Prostate gland (tissue), 2 donors: ENCODE data around the gene RTN4RL1. TPM values are rescaled to one million over a fixed set of nuclear protein-coding genes. Genes with fewer than 3 reads are reported as not detected.

Experiments used
- DNase-seq: peaks from one replicate; pipeline ENCODE4 v3.0.0-alpha.2; 2019; ENCODE audit warnings: low spot score
- H3K27ac ChIP-seq, 2 donors: fragments of 200-600 bp; sonication (generic); 2 replicates each; pipeline ENCODE4 v1.5.1; 2017 to 2019
- H3K27me3 ChIP-seq: fragments of 200-600 bp; sonication (generic); replicated peaks from 2 replicates; pipeline ENCODE4 v1.5.1; 2019; ENCODE audit not compliant: insufficient read depth
- H3K36me3 ChIP-seq, 2 donors: fragments of 200-600 bp; sonication (generic); 1 replicate in 1 of 2; 2 replicates in 1 of 2; pipeline versions ENCODE4 v1.5.1 to v1.8.1; 2017 to 2019
- H3K4me1 ChIP-seq: fragments of 200-600 bp; sonication (generic); replicated peaks from 2 replicates; pipeline ENCODE4 v1.5.1; 2019
- H3K4me3 ChIP-seq, 2 donors: fragments of 200-600 bp; sonication (generic); 2 replicates each; pipeline ENCODE4 v1.5.1; 2017 to 2019
- H3K9me3 ChIP-seq: fragments of 200-600 bp; sonication (generic); 2 replicates; pipeline ENCODE4 v1.5.1; 2017
- POLR2A ChIP-seq: fragments of 450-650 bp; IDR thresholded peaks from one replicate; pipeline ENCODE4 v1.6.1; 2016; ENCODE audit warnings: antibody characterized with exemption, mild to moderate bottlenecking
- POLR2AphosphoS5 ChIP-seq: sonication (generic); formaldehyde crosslinking; IDR thresholded peaks from one replicate; pipeline ENCODE4 v1.6.1; 2017; ENCODE audit warnings: antibody characterized with exemption
- WGBS: methylation state at CpG from one replicate; pipeline ENCODE4 v1.1.5; 2018; 5-methylcytosine and 5-hydroxymethylcytosine counted together
- intact Hi-C: fragments of 100-400 bp; cut with DNase I; formaldehyde crosslinking; loops from one replicate; pipeline ENCODE4 v1.14.2; 2022
- total RNA-seq, 2 donors: library from RNA; depleted of rRNA; stranded (reverse); fragments of >200 nt; gene quantifications; one replicate each; pipeline ENCODE4 v1.1.0, GENCODE V29; 2016
- TF ChIP-seq, protein P1 (sequence below), 4 experiments: fragments of 200-600 bp in 2 of 4; fragments of 450-650 bp in 2 of 4; sonication (generic) in 2 of 4; IDR thresholded peaks; 1 replicate in 3 of 4; 2 replicates in 1 of 4; pipeline ENCODE4 v1.5.1; 2016 to 2019; ENCODE audit warnings: antibody characterized with exemption in 4 of 4, mild to moderate bottlenecking in 2 of 4, moderate library complexity in 2 of 4

The RTN4RL1 gene
- total RNA-seq, 2 donors from 2014 or later = 8.3 to 21.5 TPM

DNA sequence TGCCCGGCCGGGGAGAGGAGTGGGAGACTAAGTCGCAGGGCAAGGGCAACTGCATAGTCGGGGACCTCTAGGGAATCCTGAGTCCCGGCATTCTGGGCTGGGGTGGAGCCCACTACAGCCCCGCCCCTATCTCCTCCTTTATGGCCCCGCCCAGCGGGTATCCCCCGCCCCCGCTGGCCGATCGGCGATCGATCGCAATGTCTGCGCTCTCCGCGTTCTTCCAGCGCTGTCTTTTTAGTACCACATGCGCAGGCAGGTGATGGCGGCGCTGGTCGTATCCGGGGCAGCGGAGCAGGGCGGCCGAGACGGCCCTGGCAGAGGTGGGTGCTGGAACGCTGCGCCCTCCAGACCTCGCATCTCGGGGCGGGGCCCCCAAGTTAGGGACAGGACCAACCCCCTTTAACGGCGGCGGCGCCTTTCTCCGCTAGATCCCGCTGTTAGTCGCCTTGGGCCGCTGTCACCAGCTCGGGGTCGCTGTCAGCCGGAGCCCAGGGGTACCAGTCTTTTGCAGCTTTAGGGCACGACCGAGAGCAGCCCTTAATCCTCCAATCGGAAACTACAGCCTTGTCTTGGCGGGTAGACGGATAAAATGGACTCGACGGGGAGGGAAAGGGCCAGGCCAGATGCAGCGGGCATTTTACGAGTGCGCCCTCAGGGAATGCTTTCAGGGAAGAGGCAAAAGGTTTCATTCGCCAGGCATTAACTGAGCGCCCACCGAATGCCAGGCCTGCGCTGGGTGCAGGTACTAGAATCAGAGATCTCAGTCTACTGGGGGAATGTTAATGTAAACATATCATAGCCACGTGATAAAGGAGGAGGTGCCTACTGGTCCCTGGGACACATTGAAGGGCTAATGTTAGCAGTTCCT lies 5.0 kb upstream of the RTN4RL1 start, which contains the start of gene DPH1:
TSS of gene DPH1 (plus strand) at position 243 of the 868 bp plus-strand sequence. CDS start at position 260, 17 bp downstream.
- WGBS = 2% methylated on average over 55 of the region's 59 CpGs
- DNase-seq = peak; percentile 86
- intact Hi-C loops = loop anchor here (5.0 kb wide), 1 partner anchor 308 kb away; the partner anchor contains the start of gene WDR81
- Histone ChIP-seq H3K9me3 (no peaks in the 10 kb centered on the region), H3K27me3 (no peaks in the 10 kb centered on the region), H3K27ac (peak within 1 kb of the TSS; percentile 61 to 62), H3K4me3 (peak within 1 kb of the TSS; percentile 82 to 84), H3K36me3 (peaks cover 0 to 9% of the 10 kb centered on the region in 2 donors), H3K4me1 (no peaks in the 10 kb centered on the region)
- TF ChIP-seq POLR2AphosphoS5 = peak; percentile 98
- TF ChIP-seq, protein P1, sequence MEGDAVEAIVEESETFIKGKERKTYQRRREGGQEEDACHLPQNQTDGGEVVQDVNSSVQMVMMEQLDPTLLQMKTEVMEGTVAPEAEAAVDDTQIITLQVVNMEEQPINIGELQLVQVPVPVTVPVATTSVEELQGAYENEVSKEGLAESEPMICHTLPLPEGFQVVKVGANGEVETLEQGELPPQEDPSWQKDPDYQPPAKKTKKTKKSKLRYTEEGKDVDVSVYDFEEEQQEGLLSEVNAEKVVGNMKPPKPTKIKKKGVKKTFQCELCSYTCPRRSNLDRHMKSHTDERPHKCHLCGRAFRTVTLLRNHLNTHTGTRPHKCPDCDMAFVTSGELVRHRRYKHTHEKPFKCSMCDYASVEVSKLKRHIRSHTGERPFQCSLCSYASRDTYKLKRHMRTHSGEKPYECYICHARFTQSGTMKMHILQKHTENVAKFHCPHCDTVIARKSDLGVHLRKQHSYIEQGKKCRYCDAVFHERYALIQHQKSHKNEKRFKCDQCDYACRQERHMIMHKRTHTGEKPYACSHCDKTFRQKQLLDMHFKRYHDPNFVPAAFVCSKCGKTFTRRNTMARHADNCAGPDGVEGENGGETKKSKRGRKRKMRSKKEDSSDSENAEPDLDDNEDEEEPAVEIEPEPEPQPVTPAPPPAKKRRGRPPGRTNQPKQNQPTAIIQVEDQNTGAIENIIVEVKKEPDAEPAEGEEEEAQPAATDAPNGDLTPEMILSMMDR (IDR thresholded peaks at IDR 0.05) = peak in 2 of 4 experiments; percentile 26 to 34
- TF ChIP-seq POLR2A = peak; percentile 47

DNA sequence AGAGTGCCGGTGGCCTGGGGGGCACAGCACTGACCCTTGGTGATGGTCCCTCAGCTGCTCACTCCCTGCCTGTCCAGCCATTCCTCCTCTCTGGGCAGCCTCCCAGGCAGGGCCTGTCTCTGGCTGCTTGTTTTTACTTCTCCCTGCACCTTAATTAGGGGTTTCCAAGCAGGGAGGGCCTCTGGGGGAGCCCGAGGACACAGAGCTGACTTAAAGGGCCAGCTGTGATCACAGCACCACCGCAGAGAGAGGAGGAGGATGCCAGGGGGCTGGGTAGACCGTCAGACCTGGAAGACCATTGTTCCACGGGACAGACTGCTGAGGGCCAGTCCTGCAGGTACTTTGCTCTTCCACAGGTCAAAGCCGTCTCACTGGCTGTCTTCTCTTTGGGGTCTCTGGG lies 3.6 kb upstream of the RTN4RL1 start:
- Histone ChIP-seq H3K27ac (no peak overlapping the region), H3K27me3 (no peaks in the 10 kb centered on the region), H3K4me3 (no peak overlapping the region), H3K4me1 (no peaks in the 10 kb centered on the region), H3K36me3 (peaks cover 0 to 8% of the 10 kb centered on the region in 2 donors), H3K9me3 (no peaks in the 10 kb centered on the region)
- intact Hi-C loops = no loop called here
- no peak for DNase-seq
- no peak for TF ChIP-seq POLR2A
- WGBS = 54% methylated on average over 6 of the region's 6 CpGs

DNA sequence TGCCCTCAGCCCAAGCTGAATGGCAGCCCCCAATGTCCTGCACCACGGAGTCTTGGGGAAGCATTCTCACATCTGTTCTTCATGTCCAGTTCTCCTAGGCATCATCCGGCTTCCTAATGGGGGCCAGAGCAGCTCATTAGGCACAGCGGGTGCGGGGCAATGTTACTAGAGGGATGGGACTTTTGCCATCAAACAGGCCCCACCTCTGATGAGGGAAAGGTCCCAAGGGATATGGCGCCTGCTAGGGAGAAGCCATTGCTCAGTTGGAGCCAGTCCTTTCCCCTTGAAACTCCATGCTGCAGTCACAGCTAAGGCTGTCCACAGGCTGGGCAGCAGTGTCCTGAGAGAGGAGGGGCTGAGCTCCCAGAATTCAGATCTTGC lies 3.1 kb upstream of the RTN4RL1 start:
- H3K27ac ChIP-seq = no peak overlapping the region
- peaks cover 0 to 3% of the 10 kb centered on the region in 2 donors for H3K36me3 ChIP-seq
- TF ChIP-seq POLR2AphosphoS5 (no peak), POLR2A (no peak)
- TF ChIP-seq, protein P1 (IDR thresholded peaks at IDR 0.05) = no peak
- WGBS = 88% methylated on average over 5 of the region's 5 CpGs
- intact Hi-C loops = no loop called here
- H3K4me1 ChIP-seq = no peaks in the 10 kb centered on the region
- no peaks in the 10 kb centered on the region for H3K9me3 ChIP-seq
- DNase-seq = no peak
- no peak overlapping the region for H3K4me3 ChIP-seq
- H3K27me3 ChIP-seq = no peaks in the 10 kb centered on the region

DNA sequence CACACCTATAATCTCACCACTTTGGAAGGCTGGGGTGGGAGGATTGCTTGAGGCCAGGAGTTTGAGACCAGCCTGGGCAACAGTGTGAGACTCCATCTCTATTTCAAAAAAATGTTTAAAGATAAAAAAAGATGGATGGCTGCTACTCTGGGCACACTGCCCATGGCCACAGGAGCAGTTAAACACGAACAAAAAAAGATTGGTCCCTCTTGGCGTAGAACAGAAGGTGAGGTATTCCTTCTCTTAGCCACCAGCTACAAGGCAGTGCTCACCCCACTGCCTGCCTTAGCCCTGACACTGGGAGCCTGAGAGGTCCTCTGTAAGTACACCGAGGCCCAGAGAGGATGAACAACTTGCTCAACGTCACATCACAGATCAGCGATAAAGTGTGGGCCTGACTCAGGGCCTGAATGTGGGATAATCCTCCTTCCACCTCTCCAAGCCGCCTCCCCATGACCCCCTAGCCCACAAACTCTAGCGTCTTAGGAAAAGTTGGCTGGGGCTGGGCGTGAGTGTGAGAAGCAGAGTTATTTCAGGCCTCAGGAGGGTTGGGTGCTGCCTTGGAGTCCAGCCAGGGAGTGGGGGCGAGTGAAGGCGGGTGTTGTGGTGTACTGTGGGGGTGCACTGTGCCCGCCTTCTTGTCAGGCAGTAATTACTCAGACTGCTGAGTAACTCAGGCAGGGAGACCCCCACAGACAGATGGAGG lies 2.5 kb upstream of the RTN4RL1 start:
- no peaks in the 10 kb centered on the region for H3K4me1 ChIP-seq
- WGBS = 71% methylated on average over 11 of the region's 11 CpGs
- no peak overlapping the region for H3K27ac ChIP-seq
- no peaks in the 10 kb centered on the region for H3K9me3 ChIP-seq
- H3K4me3 ChIP-seq = no peak overlapping the region
- intact Hi-C loops = no loop called here
- no peak for DNase-seq
- no peaks in the 10 kb centered on the region for H3K36me3 ChIP-seq
- TF ChIP-seq, protein P1 (IDR thresholded peaks at IDR 0.05) = no peak
- TF ChIP-seq POLR2AphosphoS5 (no peak), POLR2A (no peak)
- H3K27me3 ChIP-seq = no peaks in the 10 kb centered on the region

DNA sequence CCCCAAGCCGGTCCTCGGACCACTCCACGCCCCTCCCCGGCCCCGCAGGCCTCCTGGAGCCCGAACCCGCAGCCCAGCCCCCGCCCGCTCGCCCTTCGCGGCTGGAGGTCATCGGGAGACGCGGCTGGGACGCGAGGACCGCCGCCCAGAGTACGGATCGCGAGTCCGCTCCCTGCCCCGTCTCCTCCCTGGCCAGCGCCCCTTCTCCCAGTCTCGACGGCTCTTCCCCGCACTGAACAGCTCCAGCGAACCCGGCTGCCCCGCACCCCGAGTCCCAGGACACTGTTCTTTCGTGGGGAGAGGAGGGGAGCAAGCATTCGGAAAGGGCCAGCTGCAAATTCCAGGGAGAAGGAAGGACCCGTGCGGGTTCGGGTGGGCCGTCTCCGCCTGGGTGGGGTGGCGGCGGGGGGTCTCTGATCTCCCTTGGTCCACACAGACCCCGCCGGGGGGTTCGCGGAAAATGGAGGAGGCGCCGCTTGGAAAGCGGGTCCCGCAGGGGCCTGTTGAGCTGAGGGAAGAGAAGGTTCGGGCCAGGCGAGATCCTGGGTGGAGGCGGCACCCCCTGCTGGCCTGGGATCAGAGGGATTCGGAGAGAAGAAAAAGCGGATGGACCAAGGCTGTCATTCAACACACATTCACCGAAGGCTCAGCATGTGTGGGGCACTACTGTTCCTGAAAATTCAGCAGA lies 632 bp upstream of the RTN4RL1 start:
- Histone ChIP-seq H3K27ac (peak overlapping the region; percentile 72 to 75), H3K4me3 (peak overlapping the region; percentile 54 to 66), H3K36me3 (no peaks in the 10 kb centered on the region), H3K4me1 (no peaks in the 10 kb centered on the region), H3K27me3 (no peaks in the 10 kb centered on the region), H3K9me3 (no peaks in the 10 kb centered on the region)
- intact Hi-C loops = loop anchor here (1.0 kb wide), 1 partner anchor 117 kb away; no protein-coding TSS in a partner anchor
- peak; percentile 84 for DNase-seq
- under 1% methylated on average over 50 of the region's 55 CpGs for WGBS
- no peak for TF ChIP-seq POLR2A
- peak; percentile 45 for TF ChIP-seq POLR2AphosphoS5
- TF ChIP-seq, protein P1 (IDR thresholded peaks at IDR 0.05) = peak; percentile 61 to 93 (median 82)
